HepG2 (cell line): Measurements from ENCODE around the gene TYMS. TPM values are rescaled to one million over a fixed set of nuclear protein-coding genes. Genes with fewer than 3 reads are reported as not detected.
A peak's percentile ranks its signal among the peaks of the same experiment; 100 is the strongest.

Experiments used
- BRD4 ChIP-seq: sonication (generic); formaldehyde crosslinking; IDR thresholded peaks from 2 replicates; pipeline ENCODE4 v1.4.0; 2020; ENCODE audit warnings: missing genetic modification reagents
- ERF ChIP-seq: IDR thresholded peaks from 2 replicates; pipeline ENCODE4 v1.6.1; 2018; ENCODE audit warnings: missing biosample characterization, missing genetic modification reagents
- ETS1 ChIP-seq: sonication (generic); formaldehyde crosslinking; IDR thresholded peaks from 2 replicates; pipeline ENCODE4 v1.4.0; 2020; ENCODE audit warnings: missing genetic modification reagents
- ISL2 ChIP-seq: sonication (generic); formaldehyde crosslinking; IDR thresholded peaks from 2 replicates; pipeline ENCODE4 v1.5.0; 2020; ENCODE audit warnings: missing genetic modification reagents
- KLF12 ChIP-seq: sonication (generic); formaldehyde crosslinking; IDR thresholded peaks from 2 replicates; pipeline ENCODE4 v1.4.0; 2020; ENCODE audit warnings: missing genetic modification reagents, borderline replicate concordance
- LBX2 ChIP-seq: sonication (generic); formaldehyde crosslinking; IDR thresholded peaks from 2 replicates; pipeline ENCODE4 v1.5.0; 2020; ENCODE audit warnings: missing genetic modification reagents, mild to moderate bottlenecking, borderline replicate concordance
- LCORL ChIP-seq, 2 experiments: fragments of 450-650 bp in 1 of 2; sonication (generic) in 1 of 2; formaldehyde crosslinking in 1 of 2; IDR thresholded peaks; 2 replicates each; pipeline versions ENCODE4 v1.5.0 to v1.6.1; 2017 to 2020; ENCODE audit warnings: antibody characterized with exemption in 1 of 2, missing genetic modification reagents in 1 of 2
- NFATC3 ChIP-seq: sonication (generic); formaldehyde crosslinking; IDR thresholded peaks from 2 replicates; pipeline ENCODE4 v1.5.1; 2020; ENCODE audit warnings: mild to moderate bottlenecking, missing genetic modification reagents
- NFYB ChIP-seq: sonication (generic); formaldehyde crosslinking; IDR thresholded peaks from 2 replicates; pipeline ENCODE4 v1.4.0; 2020; ENCODE audit warnings: missing genetic modification reagents
- NR2C2 ChIP-seq: sonication (generic); formaldehyde crosslinking; IDR thresholded peaks from 2 replicates; pipeline ENCODE4 v1.4.0; 2020; ENCODE audit warnings: missing genetic modification reagents, mild to moderate bottlenecking, moderate library complexity, borderline replicate concordance
- PHF21A ChIP-seq: sonication (generic); formaldehyde crosslinking; IDR thresholded peaks from 2 replicates; pipeline ENCODE4 v1.5.0; 2020; ENCODE audit warnings: mild to moderate bottlenecking, missing genetic modification reagents
- RFX1 ChIP-seq: fragments of 450-650 bp; IDR thresholded peaks from 2 replicates; pipeline ENCODE4 v1.6.1; 2017
- TBX2 ChIP-seq: sonication (generic); formaldehyde crosslinking; IDR thresholded peaks from 2 replicates; pipeline ENCODE4 v1.5.0; 2020; ENCODE audit warnings: missing genetic modification reagents, mild to moderate bottlenecking, borderline replicate concordance
- THAP8 ChIP-seq: sonication (generic); formaldehyde crosslinking; IDR thresholded peaks from 2 replicates; pipeline ENCODE4 v1.5.1; 2020; ENCODE audit warnings: missing genetic modification reagents, mild to moderate bottlenecking, borderline replicate concordance
- USF2 ChIP-seq, 2 experiments: sonication (generic) in 1 of 2; formaldehyde crosslinking in 1 of 2; IDR thresholded peaks; 2 replicates each; pipeline versions ENCODE4 v1.5.1 to v1.6.1; 2011 to 2020; ENCODE audit warnings: borderline replicate concordance in 1 of 2, low read depth in 1 of 2, low read length in 1 of 2, mild to moderate bottlenecking in 1 of 2, missing genetic modification reagents in 1 of 2, moderate library complexity in 1 of 2
- ZBTB43 ChIP-seq: sonication (generic); formaldehyde crosslinking; conservative IDR thresholded peaks from 2 replicates; pipeline ENCODE4 v1.4.0; 2020; ENCODE audit warnings: missing genetic modification reagents
- ZNF572 ChIP-seq: sonication (generic); formaldehyde crosslinking; IDR thresholded peaks from 2 replicates; pipeline ENCODE4 v1.5.1; 2020; ENCODE audit warnings: mild to moderate bottlenecking, missing genetic modification reagents
- ZNF672 ChIP-seq: sonication (generic); formaldehyde crosslinking; IDR thresholded peaks from 2 replicates; pipeline ENCODE4 v1.8.1; 2022; ENCODE audit warnings: missing genetic modification reagents
- ZNF766 ChIP-seq: sonication (generic); formaldehyde crosslinking; IDR thresholded peaks from 2 replicates; pipeline ENCODE4 v1.5.0; 2020; ENCODE audit warnings: missing genetic modification reagents, borderline replicate concordance
- ZNF792 ChIP-seq: IDR thresholded peaks from 2 replicates; pipeline ENCODE4 v1.6.1; 2016
- ZXDC ChIP-seq: sonication (generic); formaldehyde crosslinking; IDR thresholded peaks from 2 replicates; pipeline ENCODE4 v1.5.0; 2020; ENCODE audit warnings: mild to moderate bottlenecking, missing genetic modification reagents
- polyA plus RNA-seq, 8 experiments: library from polyadenylated mRNA; depleted of rRNA in 3 of 8; stranded (reverse) in 7 of 8; unstranded in 1 of 8; fragments of >200 nt; fragmentation: Illumina TruSeq in 4 of 8; extraction: Trizol in 4 of 8; gene quantifications; 2 replicates each; pipeline versions ENCODE4 v1.2.1 to v1.2.3, GENCODE V29; 2011 to 2016; ENCODE audit warnings: low read depth in 4 of 8, missing spikeins in 1 of 8, mixed read lengths in 1 of 8; ENCODE audit not compliant: insufficient read depth in 1 of 8
- total RNA-seq, 5 experiments: library from RNA; depleted of rRNA; stranded (reverse); fragments of >200 nt; fragmentation: Illumina TruSeq; extraction: Trizol; gene quantifications; 2 replicates each; pipeline ENCODE4 v1.2.3, GENCODE V29; 2016; ENCODE audit warnings: low read depth in 1 of 5

Gene TYMS
- total and polyA plus RNA-seq, 2 of the 13 experiments (the other 11 are each of a cell fraction or from before 2014, with no cell fraction given): 80.1 to 106 TPM

- no peak for TF ChIP-seq LCORL (IDR thresholded peaks at IDR 0.05)
- no peak for TF ChIP-seq LCORL (CRISPR knock-in tag; IDR thresholded peaks at IDR 0.05)
- TF ChIP-seq BRD4 (CRISPR knock-in tag): peak; percentile 37; the same call in 1 of the 2 replicates
- TF ChIP-seq KLF12: no peak
- TF ChIP-seq ERF (CRISPR knock-in tag): no peak
- peak; percentile 99 for TF ChIP-seq ZXDC (CRISPR knock-in tag)
- TF ChIP-seq LBX2 (CRISPR knock-in tag): peak; percentile 90; the same call in 1 of the 2 replicates
- TF ChIP-seq ISL2 (CRISPR knock-in tag): peak; percentile 47; the same call in 1 of the 2 replicates
- no peak for TF ChIP-seq THAP8
- TF ChIP-seq PHF21A (CRISPR knock-in tag): no peak
- no peak for TF ChIP-seq USF2 (IDR thresholded peaks at IDR 0.05; ENCODE audit: low read depth, low read length)
- no peak for TF ChIP-seq USF2 (CRISPR knock-in tag; IDR thresholded peaks at IDR 0.05; ENCODE audit: borderline replicate concordance)
- TF ChIP-seq NR2C2: peak; percentile 23; the same call in 1 of the 2 replicates
- TF ChIP-seq ZNF672 (CRISPR knock-in tag): no peak
- no peak for TF ChIP-seq ZBTB43 (CRISPR knock-in tag)
- no peak for TF ChIP-seq NFATC3 (CRISPR knock-in tag)
- 0 out of 2 replicates have a peak, but pooled peaks have one; percentile 22 for TF ChIP-seq ZNF766 (CRISPR knock-in tag)
- TF ChIP-seq RFX1: no peak
- peak; percentile 40; the same call in 1 of the 2 replicates for TF ChIP-seq TBX2 (CRISPR knock-in tag)
- no peak for TF ChIP-seq ZNF792 (CRISPR knock-in tag)
- TF ChIP-seq NFYB (CRISPR knock-in tag): peak; percentile 51
- TF ChIP-seq ZNF572 (CRISPR knock-in tag): no peak
- TF ChIP-seq ETS1 (CRISPR knock-in tag): no peak
These were observed 55.1 kb downstream of the TYMS start, which contains the start of gene ENOSF1 (continued) for GRCh38 chr18:712401-713134.
